NOMO-1 (cell line): ENCODE results near the gene PLXNB1.
"Not testable (repeated sequence)": the region's sequence is repeated elsewhere in the genome, so short reads cannot be mapped to it uniquely, and the experiment has no call there.

Experiments
- DNase-seq, 2 experiments: peaks; one replicate each; lab custom pipeline; 2025; ENCODE audit not compliant: unreplicated experiment in 2 of 2; lab: John Stamatoyannopoulos, UW

PLXNB1 gene

GRCh38 chr3:48429960-48430707 is at the start of gene PLXNB1:
Gene PLXNB1 (minus strand): TSS chr3:48430086. CDS start chr3:48424611, 5,475 bp downstream.
- DNase-seq = no peak

GRCh38 chr3:48478626-48479555 is 49.0 kb upstream of the PLXNB1 start:
- DNase-seq = peak in 1 of 2 experiments; percentile 57

- DNase-seq = no peak
Measured at GRCh38 chr3:48477959-48478520, 48.2 kb upstream of the PLXNB1 start.

- no peak for DNase-seq
Measured at GRCh38 chr3:48476426-48477053, 46.7 kb upstream of the PLXNB1 start.

- DNase-seq = no peak
Measured at GRCh38 chr3:48475188-48475587, 45.3 kb upstream of the PLXNB1 start.

- no peak for DNase-seq
Measured at GRCh38 chr3:48474619-48475018, 44.7 kb upstream of the PLXNB1 start.

GRCh38 chr3:48474031-48474430 is 44.1 kb upstream of the PLXNB1 start:
- DNase-seq = not testable (repeated sequence)

- DNase-seq = no peak
Measured at GRCh38 chr3:48473617-48473952, 43.7 kb upstream of the PLXNB1 start.

GRCh38 chr3:48472923-48473616 is 43.2 kb upstream of the PLXNB1 start:
- peak; percentile 92 to 95 for DNase-seq

- peak in 1 of 2 experiments; percentile 58 for DNase-seq
Measured at GRCh38 chr3:48472673-48472922, 42.7 kb upstream of the PLXNB1 start.

GRCh38 chr3:48470286-48470685 is 40.4 kb upstream of the PLXNB1 start:
- no peak for DNase-seq

GRCh38 chr3:48469046-48469915 is 39.4 kb upstream of the PLXNB1 start:
- DNase-seq = no peak

GRCh38 chr3:48468329-48468731 is 38.4 kb upstream of the PLXNB1 start:
- no peak for DNase-seq

GRCh38 chr3:48467473-48468267 is 37.8 kb upstream of the PLXNB1 start:
- no peak for DNase-seq

- no peak for DNase-seq
Measured at GRCh38 chr3:48467110-48467454, 37.2 kb upstream of the PLXNB1 start.

GRCh38 chr3:48466386-48467109 is 36.7 kb upstream of the PLXNB1 start:
- peak in 1 of 2 experiments; percentile 54 for DNase-seq

GRCh38 chr3:48465531-48466378 is 35.9 kb upstream of the PLXNB1 start:
- peak; percentile 82 to 85 for DNase-seq

- DNase-seq = no peak
Measured at GRCh38 chr3:48465237-48465530, 35.3 kb upstream of the PLXNB1 start.
